Mesodermal cell (in vitro differentiated cells): ENCODE measurements around the gene COMMD8. TPM values are rescaled to one million over a fixed set of nuclear protein-coding genes. Genes with fewer than 3 reads are reported as not detected.

Experiments used
- H3K27ac ChIP-seq: 2 replicates; pipeline ENCODE4 v1.7.0; 2013; ENCODE audit warnings: mild to moderate bottlenecking, low read depth, low read length, moderate library complexity; ENCODE audit not compliant: severe bottlenecking
- H3K36me3 ChIP-seq: 2 replicates; pipeline ENCODE4 v1.7.1; 2013; ENCODE audit warnings: mild to moderate bottlenecking, low read length, moderate library complexity; ENCODE audit not compliant: control insufficient read depth, insufficient read depth
- H3K4me1 ChIP-seq: one replicate; pipeline ENCODE4 v1.7.1; 2013; ENCODE audit warnings: mild to moderate bottlenecking, low read length; ENCODE audit not compliant: insufficient read depth, control insufficient read depth, poor library complexity, severe bottlenecking
- H3K4me3 ChIP-seq: 2 replicates; pipeline ENCODE4 v1.7.0; 2013; ENCODE audit warnings: low read length, control low read depth, mild to moderate bottlenecking; ENCODE audit not compliant: insufficient read depth, poor library complexity, severe bottlenecking; ENCODE audit errors: extremely low read depth
- H3K9me3 ChIP-seq: 2 replicates; pipeline ENCODE4 v1.7.1; 2013; ENCODE audit warnings: mild to moderate bottlenecking, low read length, moderate library complexity; ENCODE audit not compliant: control insufficient read depth
- WGBS, 2 experiments: methylation state at CpG; one replicate each; pipeline ENCODE4 v1.1.5; 2013; ENCODE audit warnings: missing lambda C conversion rate in 2 of 2; ENCODE audit not compliant: insufficient coverage in 2 of 2; 5-methylcytosine and 5-hydroxymethylcytosine counted together
- polyA plus RNA-seq, 2 experiments: library from polyadenylated mRNA; stranded (reverse); fragments of 50-300 nt; gene quantifications; one replicate each; pipeline ENCODE4 v1.2.3, GENCODE V29; 2013

The COMMD8 gene
- polyA plus RNA-seq (2013, experiment 1 of 2) = 24.6 TPM
- polyA plus RNA-seq (2013, experiment 2 of 2) = 32.6 TPM

DNA sequence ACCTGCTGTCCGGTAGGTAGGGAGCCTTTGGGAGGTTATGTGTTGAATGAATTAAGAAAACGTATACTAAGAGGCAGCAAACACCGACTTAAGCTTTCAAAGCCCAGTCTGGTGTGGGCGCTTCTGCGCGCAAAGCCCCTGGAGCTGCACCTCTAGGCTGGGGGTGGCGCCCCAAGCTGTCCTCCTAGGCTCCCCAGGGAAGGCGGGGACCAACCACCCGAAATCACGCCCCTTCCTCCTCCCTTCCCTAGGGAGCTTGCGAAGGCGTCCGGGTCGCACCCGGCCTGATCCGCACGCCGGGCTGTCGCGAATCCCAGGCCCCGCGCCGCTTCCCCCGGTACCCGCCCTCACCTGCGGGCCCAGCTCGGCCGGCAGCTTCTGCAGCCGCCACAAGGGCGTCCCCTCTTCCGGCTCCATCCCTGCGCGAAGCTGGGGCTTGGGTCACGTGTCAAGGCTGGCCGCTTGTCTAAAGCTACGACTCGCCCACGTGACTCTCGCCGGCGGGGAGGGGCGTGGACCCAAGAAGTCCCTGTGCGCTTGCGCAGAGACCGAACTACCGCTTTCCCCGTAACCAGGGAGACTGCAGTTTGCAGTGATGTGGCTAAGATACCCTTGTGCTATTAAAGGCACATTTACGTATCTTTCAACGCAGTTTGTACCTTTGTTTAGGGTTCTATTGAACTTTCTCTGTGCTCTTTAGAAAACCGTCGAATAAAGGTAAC, at the start of gene COMMD8:
TSS of gene COMMD8 (minus strand) at position 468 of the 722 bp plus-strand sequence. CDS start at position 417, 51 bp downstream.
- WGBS, 2 experiments = 0% methylated on average over 42 to 46 of the region's 51 CpGs
- H3K4me1 ChIP-seq = no peaks in the 10 kb centered on the region
- no peak within 1 kb of the TSS for H3K27ac ChIP-seq

DNA sequence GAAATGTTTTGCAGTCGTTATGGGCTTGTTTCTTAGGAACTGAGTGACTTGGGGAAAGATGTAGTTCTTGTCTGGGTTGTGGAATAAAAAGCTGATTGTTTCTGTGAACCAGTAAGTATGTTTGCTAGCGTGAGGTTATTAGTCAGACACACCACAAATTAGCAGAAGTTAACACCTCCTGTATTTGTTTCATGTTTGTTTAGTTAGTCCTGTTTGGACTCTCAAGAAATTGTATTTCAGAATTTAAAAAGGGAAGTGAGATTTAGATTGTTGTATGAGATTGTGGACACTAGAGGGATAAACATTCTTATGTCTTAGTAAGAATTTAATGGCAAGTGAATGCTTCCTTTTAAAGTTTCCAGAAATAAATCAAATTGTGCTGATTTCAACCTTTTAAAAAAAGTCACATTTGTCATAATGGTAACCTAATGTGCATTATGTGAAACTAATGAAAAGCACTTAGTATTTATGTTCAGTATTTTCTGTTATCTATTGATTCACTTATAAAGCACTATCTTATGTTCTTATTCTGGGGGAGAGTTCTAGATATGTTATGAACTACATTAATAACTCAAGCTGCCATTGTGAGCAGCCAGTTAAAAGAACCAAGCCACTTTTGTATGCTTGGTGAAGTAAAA, 47.1 kb upstream of the COMMD8 start:
- WGBS, 2 experiments = 71 to 86% methylated on average over 1 of the region's 2 CpGs

More for the DNA sequence above, at the start of gene COMMD8:
- Histone ChIP-seq H3K4me3 (peak within 1 kb of the TSS; percentile 71), H3K9me3 (no peaks in the 10 kb centered on the region), H3K36me3 (no peaks in the 10 kb centered on the region)

DNA sequence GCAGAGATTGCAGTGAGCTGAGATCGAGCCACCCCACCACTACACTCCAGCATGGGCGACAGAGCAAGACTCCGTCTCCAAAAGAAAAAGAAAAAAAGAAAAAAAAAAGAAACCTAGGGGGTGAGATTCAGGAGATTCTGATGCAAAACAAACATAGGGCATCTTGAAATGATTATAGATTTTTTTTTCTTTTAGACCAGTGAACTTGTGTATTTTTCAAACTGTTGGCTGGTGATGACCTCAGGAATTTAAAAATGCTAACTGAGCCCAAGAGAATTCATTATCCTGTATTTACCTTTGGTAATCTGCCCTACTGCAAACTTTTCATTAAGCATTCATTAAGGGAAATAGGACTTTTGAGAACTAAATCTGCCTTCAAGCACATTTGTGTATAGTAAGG, 42.2 kb upstream of the COMMD8 start:
- Histone ChIP-seq H3K9me3 (no peaks in the 10 kb centered on the region), H3K27ac (no peak overlapping the region), H3K4me3 (no peak overlapping the region), H3K36me3 (no peaks in the 10 kb centered on the region), H3K4me1 (no peaks in the 10 kb centered on the region)
- 67% methylated on average over 2 of the region's 3 CpGs; no CpG with 5 or more reads in 1 of the 2 experiments for WGBS, 2 experiments

More for the DNA sequence above, 47.1 kb upstream of the COMMD8 start:
- Histone ChIP-seq H3K4me3 (no peak overlapping the region), H3K9me3 (no peaks in the 10 kb centered on the region), H3K36me3 (peaks cover 6% of the 10 kb centered on the region), H3K4me1 (no peaks in the 10 kb centered on the region), H3K27ac (peak overlapping the region; percentile 3)

DNA sequence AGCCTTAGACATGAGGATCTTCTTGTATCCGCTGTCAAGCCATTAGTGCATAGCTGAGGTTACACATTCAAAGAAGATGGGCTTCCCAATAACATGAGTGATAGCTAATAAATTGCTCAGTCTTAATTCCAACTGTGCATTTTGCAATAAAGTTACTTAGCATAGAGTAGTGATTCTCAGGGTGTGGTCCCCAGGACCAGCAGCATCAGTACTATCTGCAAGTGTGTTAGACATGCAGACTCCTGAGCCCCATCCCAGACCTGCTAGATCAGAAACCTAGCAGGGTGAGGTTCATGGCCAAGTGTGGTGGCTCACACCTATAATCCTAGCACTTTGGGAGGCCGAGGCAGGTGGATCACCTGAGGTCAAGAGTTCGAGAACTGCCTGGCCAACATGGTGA, 41.6 kb upstream of the COMMD8 start:
- Histone ChIP-seq H3K36me3 (no peaks in the 10 kb centered on the region), H3K27ac (no peak overlapping the region), H3K4me3 (no peak overlapping the region), H3K9me3 (no peaks in the 10 kb centered on the region), H3K4me1 (no peaks in the 10 kb centered on the region)
- 100% methylated on average over 1 to 2 of the region's 3 CpGs for WGBS, 2 experiments

DNA sequence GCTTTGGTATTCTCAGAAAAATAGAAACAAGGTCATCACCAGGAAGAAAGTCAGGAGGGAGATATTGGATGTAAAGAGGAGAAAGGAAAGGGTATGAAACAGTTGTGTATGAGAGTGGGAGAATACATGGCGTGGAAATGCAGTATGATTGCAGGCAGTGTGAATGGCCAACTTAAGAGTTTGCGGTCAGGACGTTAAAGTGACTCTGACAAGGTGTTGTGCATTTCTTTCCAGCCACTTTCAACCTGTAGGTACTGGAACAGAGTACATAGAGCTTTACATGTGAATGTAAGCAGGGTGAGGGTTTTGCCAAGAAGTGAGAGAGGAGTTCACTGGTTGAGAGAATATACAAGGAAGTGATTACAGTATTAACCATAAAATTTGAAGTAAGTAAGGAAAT, 37.3 kb upstream of the COMMD8 start:
- H3K9me3 ChIP-seq = no peaks in the 10 kb centered on the region
- no peaks in the 10 kb centered on the region for H3K4me1 ChIP-seq
- H3K36me3 ChIP-seq = no peaks in the 10 kb centered on the region
- no peak overlapping the region for H3K27ac ChIP-seq
- no peak overlapping the region for H3K4me3 ChIP-seq
- 0 to 54% methylated on average over 1 to 3 of the region's 3 CpGs for WGBS, 2 experiments

DNA sequence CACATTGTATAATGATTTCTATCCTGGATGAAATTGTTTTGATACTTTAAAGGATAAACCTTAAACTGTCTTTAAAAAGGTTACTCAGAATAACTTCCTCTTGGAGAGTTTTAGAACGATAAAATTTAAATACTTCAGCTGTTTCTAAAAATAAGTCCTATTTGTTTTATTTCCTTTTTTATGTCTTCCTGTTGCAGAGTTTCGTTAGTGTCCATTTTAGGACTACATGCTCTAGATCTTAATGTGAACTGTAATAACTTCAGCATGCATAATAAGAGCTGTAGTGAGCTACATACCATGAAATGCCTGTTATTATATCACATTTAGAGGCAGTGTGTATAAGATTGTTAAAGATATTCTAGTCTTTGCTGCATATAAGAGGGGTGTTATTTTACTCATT, 36.2 kb upstream of the COMMD8 start:
- Histone ChIP-seq H3K36me3 (no peaks in the 10 kb centered on the region), H3K27ac (no peak overlapping the region), H3K4me1 (no peaks in the 10 kb centered on the region), H3K9me3 (no peaks in the 10 kb centered on the region), H3K4me3 (no peak overlapping the region)
- no CpG with 5 or more reads among the region's 2 CpGs for WGBS, 2 experiments

GRCh38 chr4:47498899-47499298, 35.4 kb upstream of the COMMD8 start:
- H3K4me3 ChIP-seq = no peak overlapping the region
- no peaks in the 10 kb centered on the region for H3K9me3 ChIP-seq
- H3K4me1 ChIP-seq = no peaks in the 10 kb centered on the region
- H3K36me3 ChIP-seq = no peaks in the 10 kb centered on the region
- 90% methylated on average over 2 to 5 of the region's 6 CpGs for WGBS, 2 experiments
- no peak overlapping the region for H3K27ac ChIP-seq

- WGBS, 2 experiments = 0% methylated on average over 1 of the region's 4 CpGs; no CpG with 5 or more reads in 1 of the 2 experiments
Observed at GRCh38 chr4:47494124-47494430, 30.6 kb upstream of the COMMD8 start.

GRCh38 chr4:47493238-47494123, 30.0 kb upstream of the COMMD8 start:
- no peaks in the 10 kb centered on the region for H3K4me1 ChIP-seq
- H3K27ac ChIP-seq = no peak overlapping the region
- no peaks in the 10 kb centered on the region for H3K36me3 ChIP-seq
- no peak overlapping the region for H3K4me3 ChIP-seq
- 73 to 100% methylated on average over 1 of the region's 3 CpGs for WGBS, 2 experiments
- H3K9me3 ChIP-seq = peaks cover 5% of the 10 kb centered on the region

More at GRCh38 chr4:47494124-47494430, 30.6 kb upstream of the COMMD8 start:
- H3K9me3 ChIP-seq = no peaks in the 10 kb centered on the region
- H3K27ac ChIP-seq = no peak overlapping the region
- no peaks in the 10 kb centered on the region for H3K4me1 ChIP-seq
- no peaks in the 10 kb centered on the region for H3K36me3 ChIP-seq
- H3K4me3 ChIP-seq = no peak overlapping the region

GRCh38 chr4:47490550-47490949, 27.0 kb upstream of the COMMD8 start:
- H3K4me3 ChIP-seq = no peak overlapping the region
- no peaks in the 10 kb centered on the region for H3K36me3 ChIP-seq
- no peaks in the 10 kb centered on the region for H3K4me1 ChIP-seq
- peaks cover 5% of the 10 kb centered on the region for H3K9me3 ChIP-seq
- no peak overlapping the region for H3K27ac ChIP-seq
- WGBS, 2 experiments = 49 to 58% methylated on average over 3 to 4 of the region's 4 CpGs
